GM12864 (cell line): Measurements from ENCODE around the gene BABAM1.

Experiments
- DNase-seq: peaks from one replicate; pipeline ENCODE4 v3.0.0-alpha.2; 2011; ENCODE audit warnings: low read depth
- H3K4me3 ChIP-seq: 2 replicates; pipeline ENCODE4 v1.5.1; 2011; ENCODE audit warnings: mild to moderate bottlenecking, low read depth, low read length, control low read depth
- CTCF ChIP-seq: IDR thresholded peaks from 2 replicates; pipeline ENCODE4 v1.5.1; 2011; ENCODE audit warnings: low read depth, mild to moderate bottlenecking, moderate library complexity, low read length, control low read depth, inconsistent platforms; ENCODE audit errors: missing control alignments

The BABAM1 gene

GRCh38 chr19:17304386-17305215 lies 37.4 kb downstream of the BABAM1 start:
- no peak overlapping the region; the same call in 1 of the 2 replicates for H3K4me3 ChIP-seq
- TF ChIP-seq CTCF: no peak
- no peak for DNase-seq

GRCh38 chr19:17305216-17305516 lies 37.9 kb downstream of the BABAM1 start:
- H3K4me3 ChIP-seq: peak overlapping the region; percentile 82
- TF ChIP-seq CTCF: no peak
- no peak for DNase-seq

GRCh38 chr19:17305517-17306284 lies 38.5 kb downstream of the BABAM1 start, which contains the start of gene MRPL34:
MRPL34 (plus strand) TSS chr19:17305872; CDS start chr19:17305893, 21 bp downstream.
- peak; percentile 98 for DNase-seq
- peak; percentile 79 for TF ChIP-seq CTCF
- H3K4me3 ChIP-seq: peak within 1 kb of the TSS; percentile 82

GRCh38 chr19:17306285-17306714 lies 39.1 kb downstream of the BABAM1 start:
- no peak for TF ChIP-seq CTCF
- DNase-seq: no peak
- peak overlapping the region; percentile 82 for H3K4me3 ChIP-seq

- no peak for DNase-seq
- H3K4me3 ChIP-seq: no peak overlapping the region
- no peak for TF ChIP-seq CTCF
These were observed 40.7 kb downstream of the BABAM1 start for GRCh38 chr19:17307876-17308377.

- DNase-seq: peak; percentile 100
- TF ChIP-seq CTCF: no peak
- peak within 1 kb of the TSS; percentile 75 for H3K4me3 ChIP-seq
These were observed 42.1 kb downstream of the BABAM1 start, which contains the start of gene DDA1 for GRCh38 chr19:17309198-17309964. DDA1 (plus strand) TSS chr19:17309563; CDS start chr19:17309655, 92 bp downstream.
